Activated gamma-delta T cell treated with Interleukin-2 at 50 U/mL for 16 hours (primary cell): Measurements from ENCODE around the gene ETFBKMT.
"Not testable (repeated sequence)": the region's sequence is repeated elsewhere in the genome, so short reads cannot be mapped to it uniquely, and the experiment has no call there.

Experiments
- DNase-seq: peaks from one replicate; pipeline ENCODE4 v3.0.0-alpha.2; 2020

Gene ETFBKMT

DNA sequence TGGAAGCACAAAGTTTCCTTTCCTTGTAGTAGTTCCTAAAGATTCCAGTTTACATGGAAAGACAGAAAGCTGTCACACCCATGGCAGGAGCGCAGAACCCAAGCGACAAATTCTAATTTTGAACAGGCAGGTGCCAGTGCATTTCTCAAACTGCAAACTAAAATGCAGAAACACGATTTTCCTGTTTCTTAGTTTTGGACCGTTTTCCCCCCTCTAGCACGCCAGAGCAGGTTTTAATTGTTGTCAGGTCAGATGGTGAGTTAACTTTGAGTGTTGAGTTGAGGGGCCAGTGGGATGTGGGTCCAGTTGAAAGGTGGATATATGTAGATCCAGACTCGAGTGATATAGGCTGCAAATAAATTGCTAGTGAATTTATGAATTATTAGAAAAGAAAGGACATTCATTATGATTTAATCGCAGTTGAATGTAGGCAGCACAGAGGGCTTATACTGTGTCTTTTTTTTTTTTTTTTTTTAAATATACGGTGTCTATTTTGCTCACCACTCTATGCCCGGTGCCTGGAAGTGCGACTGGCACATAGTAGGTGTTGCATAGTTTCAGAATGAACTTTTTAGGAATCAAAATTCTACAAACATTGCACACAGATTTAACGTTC, 909 bp upstream of the ETFBKMT start:
- no peak for DNase-seq

DNA sequence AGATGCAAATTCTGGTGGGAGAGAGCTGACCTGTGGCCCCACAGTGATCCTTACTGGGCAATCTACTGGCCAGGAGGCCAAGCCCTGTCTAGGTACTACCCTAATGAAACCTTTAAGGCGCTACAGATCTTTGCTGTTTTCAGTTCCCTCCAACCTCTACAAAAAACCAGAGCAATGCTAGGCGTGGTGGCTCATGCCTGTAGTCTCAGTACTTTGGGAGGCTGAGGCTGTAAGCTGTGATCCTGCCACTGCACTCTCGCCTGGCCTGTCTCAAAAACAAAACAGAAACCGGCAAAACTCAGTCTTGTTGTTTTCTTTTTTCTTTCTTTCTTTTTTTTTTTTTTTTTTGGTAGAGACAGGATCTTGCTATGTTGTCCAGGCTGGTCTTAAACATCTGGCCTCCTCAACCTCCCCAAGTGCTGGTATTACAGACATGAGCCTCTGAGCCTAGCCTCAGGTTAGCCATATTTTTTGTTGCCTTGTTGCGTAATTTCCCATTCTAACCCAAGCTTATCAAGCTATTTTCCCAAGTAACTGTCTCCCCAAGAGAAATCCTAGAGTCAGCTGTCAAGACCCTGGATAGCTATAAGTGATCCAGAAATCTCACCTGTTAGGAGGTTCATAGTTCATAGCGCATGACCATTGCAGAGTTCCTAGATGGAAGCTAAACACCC, 2.8 kb downstream of the ETFBKMT start:
- no peak for DNase-seq

DNA sequence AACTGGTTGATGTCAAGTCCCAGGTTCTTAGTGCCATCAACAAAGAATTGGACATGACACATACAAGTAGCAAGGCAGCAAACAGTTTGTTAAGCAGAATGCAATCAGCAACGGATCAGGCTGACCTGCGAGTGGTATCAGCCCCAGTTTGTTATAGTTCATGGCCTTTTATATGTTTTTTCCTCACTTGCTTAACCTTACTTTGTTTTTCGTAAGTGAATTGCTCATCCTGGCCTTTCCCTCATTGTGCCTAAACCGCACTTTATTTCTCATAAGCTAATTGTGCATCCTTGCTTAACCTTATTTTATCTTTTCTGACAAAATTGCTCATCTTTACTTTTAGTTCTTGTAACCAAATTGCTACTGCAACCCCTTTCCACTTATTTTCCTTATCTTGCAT, 4.1 kb downstream of the ETFBKMT start:
- no peak for DNase-seq

- DNase-seq = no peak
Measured at GRCh38 chr12:31664038-31664437, 4.5 kb downstream of the ETFBKMT start.

- DNase-seq = no peak
Measured at GRCh38 chr12:31669020-31669419, 9.5 kb downstream of the ETFBKMT start.

GRCh38 chr12:31669582-31669981, 10.1 kb downstream of the ETFBKMT start:
- not testable (repeated sequence) for DNase-seq

GRCh38 chr12:31672521-31672920, 13.0 kb downstream of the ETFBKMT start:
- no peak for DNase-seq

DNA sequence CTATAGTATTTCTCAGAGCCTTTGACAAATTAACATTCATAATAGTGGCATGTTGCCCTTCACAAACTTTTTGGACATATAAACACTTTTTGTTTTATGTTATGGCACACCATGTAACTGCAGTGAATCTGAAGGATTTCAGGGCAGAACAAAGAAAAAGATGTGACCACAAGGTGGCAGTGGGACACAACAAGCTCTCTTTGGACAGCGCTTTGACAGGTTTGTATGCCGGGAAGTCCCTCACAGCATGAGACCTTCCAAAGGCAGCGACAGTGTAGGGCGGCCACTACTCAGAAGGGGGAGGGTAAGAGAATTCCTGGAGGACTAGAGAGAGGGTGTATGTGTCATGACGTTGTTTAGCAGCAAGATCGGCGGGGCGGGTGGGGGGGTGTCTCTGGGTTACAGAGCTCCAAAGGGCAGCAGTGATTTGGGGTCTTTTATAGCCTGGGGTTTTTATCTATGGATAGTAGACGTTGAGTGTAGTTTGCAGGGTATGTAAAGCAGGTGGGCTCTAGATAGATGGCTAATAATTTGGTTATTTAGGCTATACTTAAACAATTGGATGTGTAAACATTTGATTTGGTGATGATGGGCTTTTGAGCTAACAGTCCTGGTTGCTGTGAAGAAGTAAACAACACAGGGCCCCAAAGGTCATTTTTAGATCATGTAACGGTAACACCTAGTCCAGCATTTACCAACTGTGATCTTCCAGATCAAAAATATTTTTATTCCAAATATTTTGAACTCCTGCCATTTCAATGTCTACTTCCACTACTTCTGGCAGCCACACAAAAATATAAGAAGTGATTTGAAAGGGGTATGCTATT, 22.9 kb downstream of the ETFBKMT start:
- peak; percentile 57 for DNase-seq

DNA sequence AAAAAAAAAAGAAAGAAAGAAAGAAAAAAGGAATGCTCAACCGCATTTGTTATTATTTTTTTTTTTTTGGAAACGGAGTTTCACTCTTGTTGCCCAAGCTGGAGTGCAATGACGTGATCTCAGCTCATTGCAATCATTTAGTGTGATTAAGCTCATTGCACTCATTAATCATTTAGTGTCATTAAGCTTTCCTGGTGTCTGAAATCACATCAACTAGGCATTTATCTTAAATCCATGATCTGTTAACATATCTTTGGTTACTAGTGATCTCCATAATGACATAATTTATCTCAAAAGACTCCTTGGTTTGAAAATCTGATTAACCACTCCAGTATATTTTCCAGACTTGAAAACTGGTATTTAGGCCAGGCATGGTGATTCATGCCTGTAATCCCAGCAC, 26.3 kb downstream of the ETFBKMT start:
- no peak for DNase-seq

GRCh38 chr12:31687101-31687527, 27.6 kb downstream of the ETFBKMT start:
- no peak for DNase-seq

- not testable (repeated sequence) for DNase-seq
Measured at GRCh38 chr12:31689921-31690320, 30.4 kb downstream of the ETFBKMT start.

DNA sequence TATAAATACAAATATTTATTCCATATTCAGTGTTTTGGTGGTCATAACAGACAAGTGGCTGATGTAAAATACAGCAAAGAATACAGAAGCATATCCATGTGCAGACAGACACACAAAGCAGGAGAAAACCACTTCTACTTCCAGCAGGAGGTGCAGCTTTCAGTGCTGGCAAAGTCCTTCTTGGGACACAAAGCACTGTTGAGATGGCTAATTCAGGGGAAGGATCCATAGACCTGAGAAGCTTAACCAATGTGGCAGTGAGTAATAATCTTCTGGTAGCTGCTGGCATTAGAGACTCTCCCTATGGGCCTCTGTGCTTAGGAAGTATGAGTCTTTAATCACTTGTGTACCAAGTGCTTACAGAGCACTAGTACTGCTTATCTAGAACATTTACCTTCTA, 42.6 kb downstream of the ETFBKMT start:
- DNase-seq = no peak

- no peak for DNase-seq
Measured at GRCh38 chr12:31705621-31706020, 46.1 kb downstream of the ETFBKMT start.

- DNase-seq = not testable (repeated sequence)
Measured at GRCh38 chr12:31708118-31708517, 48.6 kb downstream of the ETFBKMT start.

- DNase-seq = no peak
Measured at GRCh38 chr12:31710021-31710818, 50.7 kb downstream of the ETFBKMT start.

- DNase-seq = no peak
Measured at GRCh38 chr12:31712877-31713276, 53.4 kb downstream of the ETFBKMT start.

DNA sequence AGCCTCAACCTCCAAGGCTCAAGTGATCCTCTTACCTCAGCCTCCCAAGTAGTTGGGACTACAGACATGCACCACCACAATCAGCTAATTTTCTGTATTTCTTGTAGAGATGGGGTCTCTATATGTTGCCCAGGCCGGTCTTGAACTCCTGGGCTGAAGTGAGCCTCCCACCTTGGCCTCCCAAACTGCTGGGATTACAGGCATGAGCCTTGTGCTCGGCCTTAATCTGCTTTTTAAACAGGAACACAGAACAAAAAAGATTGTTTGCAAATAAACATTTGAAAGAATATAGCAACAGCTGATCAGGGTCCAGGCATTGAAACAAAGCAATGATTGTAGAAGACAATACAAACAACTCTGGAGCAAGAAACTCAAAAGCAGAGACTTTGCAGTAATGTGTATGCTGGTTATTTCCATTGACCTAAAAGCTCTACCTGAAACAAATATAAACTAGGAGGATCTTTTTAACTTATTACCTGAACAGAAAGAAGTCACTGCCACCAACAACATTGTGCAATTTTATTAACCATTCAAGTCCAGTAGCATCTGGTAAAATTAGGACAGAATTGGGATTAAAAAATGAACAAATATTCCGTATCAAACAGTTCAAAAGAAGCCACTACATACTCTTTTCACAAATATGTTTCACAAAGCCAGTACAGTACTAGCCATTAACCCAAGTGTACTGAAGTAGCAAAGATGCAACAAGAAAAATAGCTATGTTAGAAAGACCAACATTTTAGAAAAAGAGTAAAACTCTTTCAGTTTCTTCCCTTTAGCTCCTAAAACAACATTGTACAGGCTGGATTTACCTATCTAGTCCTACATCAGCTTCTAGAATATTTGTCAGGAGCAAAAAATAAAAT, 55.2 kb downstream of the ETFBKMT start:
- DNase-seq = no peak

GRCh38 chr12:31715283-31715825, 55.9 kb downstream of the ETFBKMT start:
- no peak for DNase-seq

- not testable (repeated sequence) for DNase-seq
Measured at GRCh38 chr12:31716998-31717397, 57.5 kb downstream of the ETFBKMT start.

- DNase-seq = not testable (repeated sequence)
Measured at GRCh38 chr12:31718542-31719198, 59.2 kb downstream of the ETFBKMT start.

- DNase-seq = no peak
Measured at GRCh38 chr12:31722580-31722979, 63.1 kb downstream of the ETFBKMT start.
